ENCODE measurements around the gene ZC3H7A.
A peak's percentile ranks its signal among the peaks of the same experiment; 100 is the strongest.

ZC3H7A gene
- 85.2 to 96.2 (median 91.4) reads per million in 3 donors for total RNA-seq

GRCh38 chr16:11797166-11797956, at the start of gene ZC3H7A:
TSS of gene ZC3H7A (minus strand) at chr16:11797258. CDS start at chr16:11782354, 14,904 bp downstream.
- H3K36me3 ChIP-seq (ENCODE audit: control insufficient read depth, insufficient read depth, low read length), result no peaks in the 10 kb centered on the region

DNA sequence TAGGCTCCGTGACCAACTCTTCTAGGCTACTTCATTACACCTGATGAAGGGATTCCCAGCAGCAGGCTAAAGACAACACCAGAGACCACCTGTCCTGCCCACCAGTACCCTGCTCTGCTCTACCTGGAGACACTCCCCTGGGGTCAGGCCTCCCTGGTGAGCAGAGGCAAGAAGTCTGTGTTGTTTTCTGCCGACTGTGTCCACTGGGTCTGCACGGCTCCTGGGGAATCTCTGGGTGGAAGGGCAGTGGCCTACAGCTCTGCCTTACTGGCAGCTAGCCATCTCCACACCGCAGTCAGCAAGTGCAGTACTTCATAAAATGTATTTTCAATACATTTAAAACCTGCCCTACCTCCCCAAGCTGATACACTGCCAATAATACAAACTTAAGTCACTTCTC, 47.4 kb upstream of the ZC3H7A start:
- H3K36me3 ChIP-seq (ENCODE audit: control insufficient read depth, insufficient read depth, low read length), result peaks cover 86% of the 10 kb centered on the region
- no peak for DNase-seq

More at GRCh38 chr16:11797166-11797956, at the start of gene ZC3H7A:
- H3K4me3 ChIP-seq (ENCODE audit: insufficient read depth, low read depth, low read length, poor library complexity, severe bottlenecking), result peak within 1 kb of the TSS; percentile 94
- peak within 1 kb of the TSS; percentile 94 for H3K27ac ChIP-seq (ENCODE audit: insufficient read depth, low read length, poor library complexity, severe bottlenecking)
- peak; percentile 89 to 90 (median 89) for DNase-seq
- no peaks in the 10 kb centered on the region for H3K27me3 ChIP-seq (replicated peaks; ENCODE audit: control insufficient read depth, insufficient read depth, low read length, poor library complexity, severe bottlenecking)
- H3K4me1 ChIP-seq (ENCODE audit: control insufficient read depth, insufficient read depth, low read length, poor library complexity, severe bottlenecking), result peaks cover 46% of the 10 kb centered on the region
- H3K9me3 ChIP-seq (ENCODE audit: control insufficient read depth, low read length), result no peaks in the 10 kb centered on the region

GRCh38 chr16:11843861-11844260, 46.8 kb upstream of the ZC3H7A start:
- no peak for DNase-seq
- H3K27ac ChIP-seq (ENCODE audit: insufficient read depth, low read length, poor library complexity, severe bottlenecking), result no peak overlapping the region
- H3K9me3 ChIP-seq (ENCODE audit: control insufficient read depth, low read length), result no peaks in the 10 kb centered on the region
- H3K36me3 ChIP-seq (ENCODE audit: control insufficient read depth, insufficient read depth, low read length), result peaks cover 87% of the 10 kb centered on the region
- no peaks in the 10 kb centered on the region for H3K4me1 ChIP-seq (ENCODE audit: control insufficient read depth, insufficient read depth, low read length, poor library complexity, severe bottlenecking)
- no peak overlapping the region for H3K4me3 ChIP-seq (ENCODE audit: insufficient read depth, low read depth, low read length, poor library complexity, severe bottlenecking)
- H3K27me3 ChIP-seq (replicated peaks; ENCODE audit: control insufficient read depth, insufficient read depth, low read length, poor library complexity, severe bottlenecking), result no peaks in the 10 kb centered on the region

More for the DNA sequence above, 47.4 kb upstream of the ZC3H7A start:
- Histone ChIP-seq H3K27me3 (replicated peaks; ENCODE audit: control insufficient read depth, insufficient read depth, low read length, poor library complexity, severe bottlenecking) (no peaks in the 10 kb centered on the region), H3K4me1 (ENCODE audit: control insufficient read depth, insufficient read depth, low read length, poor library complexity, severe bottlenecking) (no peaks in the 10 kb centered on the region), H3K9me3 (ENCODE audit: control insufficient read depth, low read length) (no peaks in the 10 kb centered on the region), H3K27ac (ENCODE audit: insufficient read depth, low read length, poor library complexity, severe bottlenecking) (no peak overlapping the region), H3K4me3 (ENCODE audit: insufficient read depth, low read depth, low read length, poor library complexity, severe bottlenecking) (no peak overlapping the region)

- no peak overlapping the region for H3K4me3 ChIP-seq (ENCODE audit: insufficient read depth, low read depth, low read length, poor library complexity, severe bottlenecking)
- no peaks in the 10 kb centered on the region for H3K27me3 ChIP-seq (replicated peaks; ENCODE audit: control insufficient read depth, insufficient read depth, low read length, poor library complexity, severe bottlenecking)
- H3K27ac ChIP-seq (ENCODE audit: insufficient read depth, low read length, poor library complexity, severe bottlenecking), result no peak overlapping the region
- H3K9me3 ChIP-seq (ENCODE audit: control insufficient read depth, low read length), result no peaks in the 10 kb centered on the region
- H3K4me1 ChIP-seq (ENCODE audit: control insufficient read depth, insufficient read depth, low read length, poor library complexity, severe bottlenecking), result no peaks in the 10 kb centered on the region
- peaks cover 88% of the 10 kb centered on the region for H3K36me3 ChIP-seq (ENCODE audit: control insufficient read depth, insufficient read depth, low read length)
- no peak for DNase-seq
Observed at GRCh38 chr16:11843206-11843605, 46.1 kb upstream of the ZC3H7A start.

- Histone ChIP-seq H3K4me3 (ENCODE audit: insufficient read depth, low read depth, low read length, poor library complexity, severe bottlenecking) (no peak overlapping the region), H3K36me3 (ENCODE audit: control insufficient read depth, insufficient read depth, low read length) (peaks cover 92% of the 10 kb centered on the region), H3K9me3 (ENCODE audit: control insufficient read depth, low read length) (no peaks in the 10 kb centered on the region), H3K27ac (ENCODE audit: insufficient read depth, low read length, poor library complexity, severe bottlenecking) (no peak overlapping the region), H3K4me1 (ENCODE audit: control insufficient read depth, insufficient read depth, low read length, poor library complexity, severe bottlenecking) (no peaks in the 10 kb centered on the region), H3K27me3 (replicated peaks; ENCODE audit: control insufficient read depth, insufficient read depth, low read length, poor library complexity, severe bottlenecking) (no peaks in the 10 kb centered on the region)
- DNase-seq, result no peak
Observed at GRCh38 chr16:11841026-11841425, 44.0 kb upstream of the ZC3H7A start.

- H3K4me3 ChIP-seq (ENCODE audit: insufficient read depth, low read depth, low read length, poor library complexity, severe bottlenecking), result no peak overlapping the region
- no peaks in the 10 kb centered on the region for H3K4me1 ChIP-seq (ENCODE audit: control insufficient read depth, insufficient read depth, low read length, poor library complexity, severe bottlenecking)
- H3K9me3 ChIP-seq (ENCODE audit: control insufficient read depth, low read length), result no peaks in the 10 kb centered on the region
- peaks cover 56% of the 10 kb centered on the region for H3K36me3 ChIP-seq (ENCODE audit: control insufficient read depth, insufficient read depth, low read length)
- DNase-seq, result no peak
- H3K27ac ChIP-seq (ENCODE audit: insufficient read depth, low read length, poor library complexity, severe bottlenecking), result no peak overlapping the region
- H3K27me3 ChIP-seq (replicated peaks; ENCODE audit: control insufficient read depth, insufficient read depth, low read length, poor library complexity, severe bottlenecking), result no peaks in the 10 kb centered on the region
Observed at GRCh38 chr16:11836650-11837244, 39.7 kb upstream of the ZC3H7A start.

GRCh38 chr16:11835891-11836649, 39.0 kb upstream of the ZC3H7A start:
- DNase-seq, result no peak
- Histone ChIP-seq H3K9me3 (ENCODE audit: control insufficient read depth, low read length) (no peaks in the 10 kb centered on the region), H3K27me3 (replicated peaks; ENCODE audit: control insufficient read depth, insufficient read depth, low read length, poor library complexity, severe bottlenecking) (no peaks in the 10 kb centered on the region), H3K36me3 (ENCODE audit: control insufficient read depth, insufficient read depth, low read length) (peaks cover 50% of the 10 kb centered on the region), H3K4me3 (ENCODE audit: insufficient read depth, low read depth, low read length, poor library complexity, severe bottlenecking) (no peak overlapping the region), H3K27ac (ENCODE audit: insufficient read depth, low read length, poor library complexity, severe bottlenecking) (no peak overlapping the region), H3K4me1 (ENCODE audit: control insufficient read depth, insufficient read depth, low read length, poor library complexity, severe bottlenecking) (no peaks in the 10 kb centered on the region)

DNA sequence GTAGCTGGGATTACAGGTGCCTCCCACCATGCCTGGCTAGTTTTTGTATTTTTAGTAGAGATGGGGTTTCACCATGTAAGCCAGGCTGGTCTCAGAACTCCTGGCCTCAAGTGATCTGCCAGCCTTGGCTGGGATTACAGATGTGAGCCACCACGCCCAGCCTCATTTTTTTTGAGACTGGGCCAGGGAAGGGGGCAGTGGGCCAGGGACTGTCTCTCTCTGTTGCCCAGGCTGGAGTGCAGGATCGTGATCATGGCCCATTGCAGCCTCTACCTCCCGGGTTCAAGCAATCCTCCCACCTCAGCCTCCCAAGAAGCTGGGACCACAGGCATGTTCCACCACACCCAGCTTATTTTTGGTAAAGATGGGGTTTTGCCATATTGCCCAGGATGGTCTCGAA, 38.3 kb upstream of the ZC3H7A start:
- Histone ChIP-seq H3K27me3 (replicated peaks; ENCODE audit: control insufficient read depth, insufficient read depth, low read length, poor library complexity, severe bottlenecking) (no peaks in the 10 kb centered on the region), H3K4me1 (ENCODE audit: control insufficient read depth, insufficient read depth, low read length, poor library complexity, severe bottlenecking) (no peaks in the 10 kb centered on the region), H3K4me3 (ENCODE audit: insufficient read depth, low read depth, low read length, poor library complexity, severe bottlenecking) (no peak overlapping the region), H3K27ac (ENCODE audit: insufficient read depth, low read length, poor library complexity, severe bottlenecking) (no peak overlapping the region), H3K36me3 (ENCODE audit: control insufficient read depth, insufficient read depth, low read length) (peaks cover 42% of the 10 kb centered on the region), H3K9me3 (ENCODE audit: control insufficient read depth, low read length) (no peaks in the 10 kb centered on the region)
- DNase-seq, result no peak

- no peak overlapping the region for H3K27ac ChIP-seq (ENCODE audit: insufficient read depth, low read length, poor library complexity, severe bottlenecking)
Observed at GRCh38 chr16:11833951-11834695, 37.1 kb upstream of the ZC3H7A start.

More at GRCh38 chr16:11833951-11834695, 37.1 kb upstream of the ZC3H7A start:
- peaks cover 30% of the 10 kb centered on the region for H3K36me3 ChIP-seq (ENCODE audit: control insufficient read depth, insufficient read depth, low read length)
- H3K4me3 ChIP-seq (ENCODE audit: insufficient read depth, low read depth, low read length, poor library complexity, severe bottlenecking), result no peak overlapping the region
- H3K9me3 ChIP-seq (ENCODE audit: control insufficient read depth, low read length), result no peaks in the 10 kb centered on the region
- no peaks in the 10 kb centered on the region for H3K27me3 ChIP-seq (replicated peaks; ENCODE audit: control insufficient read depth, insufficient read depth, low read length, poor library complexity, severe bottlenecking)
- no peaks in the 10 kb centered on the region for H3K4me1 ChIP-seq (ENCODE audit: control insufficient read depth, insufficient read depth, low read length, poor library complexity, severe bottlenecking)
- DNase-seq, result no peak
